Parathyroid adenoma (tissue), 2 donors: ENCODE measurements around the gene LRRC40.

Source experiments
- H2AFZ ChIP-seq: fragments of 300-600 bp; sonication (generic); one replicate; pipeline ENCODE4 v1.7.0; 2017; ENCODE audit warnings: antibody characterized with exemption, mild to moderate bottlenecking
- H3K27ac ChIP-seq: fragments of 300-600 bp; sonication (generic); one replicate; pipeline ENCODE4 v1.7.0; 2017
- H3K27me3 ChIP-seq: fragments of 300-600 bp; sonication (generic); one replicate; pipeline ENCODE4 v1.7.0; 2017; ENCODE audit warnings: low read length; ENCODE audit not compliant: control insufficient read depth, insufficient read depth
- H3K36me3 ChIP-seq: fragments of 300-600 bp; sonication (generic); one replicate; pipeline ENCODE4 v1.7.0; 2017; ENCODE audit warnings: low read length; ENCODE audit not compliant: control insufficient read depth, insufficient read depth
- H3K4me1 ChIP-seq: fragments of 300-600 bp; sonication (generic); one replicate; pipeline ENCODE4 v1.7.0; 2017; ENCODE audit warnings: control low read depth
- H3K4me2 ChIP-seq: fragments of 300-600 bp; sonication (generic); one replicate; pipeline ENCODE4 v1.7.0; 2017; ENCODE audit warnings: low read length
- H3K4me3 ChIP-seq: fragments of 300-600 bp; sonication (generic); one replicate; pipeline ENCODE4 v1.7.0; 2017; ENCODE audit warnings: low read depth, low read length
- H3K79me2 ChIP-seq: fragments of 300-600 bp; sonication (generic); one replicate; pipeline ENCODE4 v1.7.0; 2017; ENCODE audit warnings: control low read depth
- H3K9ac ChIP-seq: fragments of 300-600 bp; sonication (generic); one replicate; pipeline ENCODE4 v1.7.0; 2017; ENCODE audit warnings: mild to moderate bottlenecking
- H3K9me3 ChIP-seq: fragments of 300-600 bp; sonication (generic); one replicate; pipeline ENCODE4 v1.7.0; 2017; ENCODE audit warnings: low read length; ENCODE audit not compliant: control insufficient read depth
- CTCF ChIP-seq: fragments of 300-600 bp; sonication (generic); IDR thresholded peaks from one replicate; pipeline ENCODE4 v1.7.0; 2017; ENCODE audit warnings: antibody characterized with exemption, mild to moderate bottlenecking
- donor health status: primary hyperparathyroidism.

Gene LRRC40

GRCh38 chr1:70234733-70235132 is 29.4 kb upstream of the LRRC40 start:
- H3K79me2 ChIP-seq: no peaks in the 10 kb centered on the region
- no peaks in the 10 kb centered on the region for H3K27me3 ChIP-seq
- no peak overlapping the region for H3K4me3 ChIP-seq
- no peak overlapping the region for H2AFZ ChIP-seq
- TF ChIP-seq CTCF: no peak
- H3K9ac ChIP-seq: no peak overlapping the region
- H3K27ac ChIP-seq: no peak overlapping the region
- H3K36me3 ChIP-seq: no peaks in the 10 kb centered on the region
- H3K4me1 ChIP-seq: no peaks in the 10 kb centered on the region
- no peaks in the 10 kb centered on the region for H3K9me3 ChIP-seq
- no peak overlapping the region for H3K4me2 ChIP-seq

GRCh38 chr1:70231475-70231874 is 26.1 kb upstream of the LRRC40 start:
- Histone ChIP-seq H3K27ac (no peak overlapping the region), H3K4me3 (no peak overlapping the region), H3K4me2 (no peak overlapping the region), H3K36me3 (no peaks in the 10 kb centered on the region), H3K4me1 (no peaks in the 10 kb centered on the region), H2AFZ (no peak overlapping the region), H3K79me2 (peaks cover 5% of the 10 kb centered on the region), H3K9ac (no peak overlapping the region), H3K27me3 (no peaks in the 10 kb centered on the region), H3K9me3 (no peaks in the 10 kb centered on the region)
- TF ChIP-seq CTCF: no peak

- Histone ChIP-seq H3K9ac (no peak overlapping the region), H3K4me2 (no peak overlapping the region), H2AFZ (no peak overlapping the region), H3K9me3 (no peaks in the 10 kb centered on the region), H3K27me3 (no peaks in the 10 kb centered on the region), H3K79me2 (peaks cover 14% of the 10 kb centered on the region), H3K4me3 (no peak overlapping the region), H3K36me3 (no peaks in the 10 kb centered on the region), H3K27ac (no peak overlapping the region), H3K4me1 (no peaks in the 10 kb centered on the region)
- TF ChIP-seq CTCF: no peak
Observed at GRCh38 chr1:70228670-70229069, 23.3 kb upstream of the LRRC40 start.

GRCh38 chr1:70227439-70227838 is 22.1 kb upstream of the LRRC40 start:
- no peaks in the 10 kb centered on the region for H3K9me3 ChIP-seq
- H3K36me3 ChIP-seq: no peaks in the 10 kb centered on the region
- no peak overlapping the region for H3K9ac ChIP-seq
- no peak overlapping the region for H3K4me3 ChIP-seq
- H3K4me1 ChIP-seq: peaks cover 8% of the 10 kb centered on the region
- no peak for TF ChIP-seq CTCF
- no peaks in the 10 kb centered on the region for H3K27me3 ChIP-seq
- peaks cover 20% of the 10 kb centered on the region for H3K79me2 ChIP-seq
- no peak overlapping the region for H2AFZ ChIP-seq
- H3K27ac ChIP-seq: no peak overlapping the region
- H3K4me2 ChIP-seq: no peak overlapping the region

- no peak overlapping the region for H3K27ac ChIP-seq
- no peak overlapping the region for H2AFZ ChIP-seq
- H3K9me3 ChIP-seq: no peaks in the 10 kb centered on the region
- peaks cover 8% of the 10 kb centered on the region for H3K4me1 ChIP-seq
- H3K9ac ChIP-seq: no peak overlapping the region
- H3K27me3 ChIP-seq: no peaks in the 10 kb centered on the region
- no peak overlapping the region for H3K4me2 ChIP-seq
- H3K79me2 ChIP-seq: peaks cover 22% of the 10 kb centered on the region
- TF ChIP-seq CTCF: no peak
- no peaks in the 10 kb centered on the region for H3K36me3 ChIP-seq
- H3K4me3 ChIP-seq: no peak overlapping the region
Observed at GRCh38 chr1:70224954-70225353, 19.6 kb upstream of the LRRC40 start.
